ENCODE results near the gene ATG2A. TPM values are rescaled to one million over a fixed set of nuclear protein-coding genes. Genes with fewer than 3 reads are reported as not detected.
"Not testable (repeated sequence)": the region's sequence is repeated elsewhere in the genome, so short reads cannot be mapped to it uniquely, and the experiment has no call there.

Gene ATG2A
- total RNA-seq, 1 experiment from 2014 or later = 22.5 TPM

DNA sequence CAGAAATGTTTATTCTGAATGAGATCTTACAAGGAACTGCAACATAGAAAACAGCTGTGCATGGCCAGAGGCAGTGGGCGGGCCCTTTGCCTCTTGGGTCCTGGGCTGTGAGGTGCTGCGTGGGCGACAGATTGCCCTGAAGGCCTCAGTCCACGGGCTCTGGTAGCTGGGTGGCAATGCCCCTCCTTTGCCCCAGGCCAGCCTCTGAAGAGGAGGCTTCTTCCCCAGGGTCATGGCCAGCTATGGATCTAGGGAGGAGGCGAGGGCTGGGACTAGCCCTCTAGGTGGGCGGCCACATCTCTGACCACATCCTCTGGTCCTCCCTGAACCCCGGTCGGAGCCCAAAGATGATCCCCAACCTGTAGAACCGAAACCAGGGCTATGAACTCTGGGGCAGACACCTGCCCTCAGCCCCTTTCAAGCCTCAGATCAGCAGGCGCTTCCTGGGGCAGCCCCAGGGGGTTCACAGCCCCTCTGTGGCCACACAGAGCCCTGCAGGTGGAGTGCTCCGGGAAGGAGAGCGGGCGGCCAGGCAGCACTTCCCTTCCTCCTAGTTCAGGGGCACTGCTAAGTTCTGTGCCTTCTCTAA lies 65.9 kb downstream of the ATG2A start:
- DNase-seq (ENCODE audit: low read depth in 1 of 2, low spot score in 2 of 2) = peak in 1 of 2 experiments; percentile 45
- no peak overlapping the region for H3K4me3 ChIP-seq
- H3K27me3 ChIP-seq (replicated peaks) = no peaks in the 10 kb centered on the region
- no peak overlapping the region for H3K27ac ChIP-seq
- no peaks in the 10 kb centered on the region for H3K9me3 ChIP-seq (replicated peaks)
- peaks cover 33% of the 10 kb centered on the region for H3K36me3 ChIP-seq
- H3K4me1 ChIP-seq (replicated peaks) = peaks cover 54% of the 10 kb centered on the region

DNA sequence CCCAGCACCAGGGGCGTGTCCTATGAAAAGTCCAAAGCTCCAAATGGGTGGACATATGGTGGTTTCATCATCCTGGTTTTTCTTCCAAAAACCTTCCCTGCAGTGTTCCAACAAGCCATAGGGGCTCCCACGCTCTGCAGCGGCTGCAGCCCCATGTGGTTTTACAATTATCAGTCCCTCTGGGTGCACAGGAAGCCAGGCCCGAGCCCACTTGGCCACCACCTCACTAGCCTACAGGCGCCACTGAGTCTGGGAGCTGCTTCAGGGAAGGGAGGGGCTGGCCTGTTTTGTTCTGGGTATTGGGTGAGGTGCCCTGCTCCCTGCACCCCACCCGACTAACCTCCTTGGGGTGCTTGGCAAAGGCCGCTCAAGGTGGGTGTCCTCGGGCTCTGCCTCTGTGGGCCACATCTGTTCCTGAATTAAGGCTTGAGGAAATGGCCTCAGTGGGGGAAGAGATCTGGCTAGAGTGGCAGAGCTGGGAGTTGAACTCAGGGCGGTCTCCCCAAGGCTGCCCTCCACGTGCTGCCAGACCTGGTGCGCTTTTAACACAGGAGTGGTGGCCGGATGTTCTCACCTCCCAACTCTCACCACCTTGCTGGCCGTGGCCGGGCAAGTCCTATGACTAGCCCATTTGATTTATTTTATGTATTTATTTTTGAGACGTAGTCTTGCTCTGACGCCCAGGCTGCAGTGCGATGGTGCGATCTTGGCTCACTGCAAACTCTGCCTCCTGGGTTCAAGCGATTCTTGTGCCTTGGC lies 67.2 kb downstream of the ATG2A start:
- DNase-seq (ENCODE audit: low read depth in 1 of 2, low spot score in 2 of 2) = no peak
- H3K36me3 ChIP-seq = peaks cover 25% of the 10 kb centered on the region
- no peak overlapping the region for H3K4me3 ChIP-seq
- H3K27ac ChIP-seq = no peak overlapping the region
- peaks cover 42% of the 10 kb centered on the region for H3K4me1 ChIP-seq (replicated peaks)
- H3K9me3 ChIP-seq (replicated peaks) = no peaks in the 10 kb centered on the region
- H3K27me3 ChIP-seq (replicated peaks) = no peaks in the 10 kb centered on the region

DNA sequence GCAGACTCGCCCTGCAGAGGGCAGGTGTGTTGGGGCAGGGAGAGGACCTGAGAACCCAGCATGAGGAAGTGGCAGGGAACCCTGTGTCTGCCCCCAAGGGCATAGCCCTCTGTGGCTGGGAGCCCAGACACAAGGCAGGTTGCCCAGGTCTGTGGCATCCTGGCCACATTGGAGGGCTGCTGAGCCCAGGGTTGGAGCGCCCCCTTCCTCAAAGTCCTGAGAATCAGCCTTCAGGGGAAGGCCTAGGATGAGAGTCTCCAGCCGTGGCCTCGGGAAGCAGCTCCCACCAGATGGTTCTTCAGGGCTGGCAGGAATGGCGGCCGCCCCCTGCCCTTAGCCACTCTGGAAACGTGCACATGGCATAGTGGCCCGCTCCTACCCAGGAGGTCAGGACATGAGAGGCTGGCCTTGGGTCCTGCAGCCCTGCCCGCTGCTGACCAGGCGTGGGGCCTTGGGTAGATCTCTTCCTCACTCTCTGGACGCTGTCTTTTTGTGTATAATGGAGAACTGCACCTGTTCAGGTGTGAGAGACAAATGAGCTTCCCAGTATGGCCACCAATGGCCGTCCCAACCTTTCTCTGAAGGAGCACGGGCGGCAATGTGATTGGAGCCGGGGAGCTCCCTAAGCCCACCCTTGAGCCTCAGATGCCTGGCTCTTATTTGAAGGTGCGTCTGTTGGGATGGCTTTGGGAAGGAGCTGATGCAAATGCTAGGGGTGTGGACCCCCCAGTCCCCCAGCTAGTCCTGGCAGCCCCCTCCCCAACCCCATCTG lies 68.0 kb downstream of the ATG2A start:
- Histone ChIP-seq H3K27ac (no peak overlapping the region), H3K4me3 (no peak overlapping the region), H3K36me3 (peaks cover 17% of the 10 kb centered on the region), H3K4me1 (replicated peaks) (peaks cover 42% of the 10 kb centered on the region), H3K9me3 (replicated peaks) (no peaks in the 10 kb centered on the region), H3K27me3 (replicated peaks) (no peaks in the 10 kb centered on the region)
- DNase-seq (ENCODE audit: low read depth in 1 of 2, low spot score in 2 of 2) = no peak

DNA sequence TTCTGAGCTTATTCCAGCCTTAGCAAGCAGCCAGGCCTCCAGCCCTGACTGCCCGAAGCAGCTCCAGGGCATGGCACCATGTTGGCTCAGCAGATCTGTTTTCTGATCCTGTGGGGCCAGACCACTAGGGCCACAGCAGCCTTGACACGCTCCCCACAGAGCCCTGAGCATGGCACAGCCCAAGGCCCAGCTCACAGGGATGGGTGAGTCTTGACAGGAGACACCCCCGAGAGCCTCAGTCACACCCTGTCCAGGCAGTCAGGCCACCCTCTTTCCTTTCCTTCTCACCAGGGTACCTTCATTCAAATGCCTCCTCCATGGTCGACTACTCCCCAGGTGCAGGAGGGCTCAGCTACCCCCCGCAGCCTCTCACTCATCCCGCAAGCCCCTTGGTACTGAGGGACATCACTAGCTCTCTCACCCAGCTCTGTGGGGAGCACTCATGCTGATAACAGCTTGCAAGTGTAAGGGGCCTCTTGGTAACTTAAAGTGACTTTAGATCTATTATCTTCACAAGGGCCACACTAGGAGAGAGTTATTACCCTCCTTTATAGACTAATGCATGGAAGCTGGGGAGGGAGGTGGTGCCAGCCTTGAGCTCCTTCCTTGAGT lies 68.7 kb downstream of the ATG2A start:
- no peak overlapping the region for H3K4me3 ChIP-seq
- H3K27me3 ChIP-seq (replicated peaks) = no peaks in the 10 kb centered on the region
- no peaks in the 10 kb centered on the region for H3K9me3 ChIP-seq (replicated peaks)
- DNase-seq (ENCODE audit: low read depth in 1 of 2, low spot score in 2 of 2) = no peak
- no peak overlapping the region for H3K27ac ChIP-seq
- peaks cover 10% of the 10 kb centered on the region for H3K36me3 ChIP-seq
- peaks cover 38% of the 10 kb centered on the region for H3K4me1 ChIP-seq (replicated peaks)

DNA sequence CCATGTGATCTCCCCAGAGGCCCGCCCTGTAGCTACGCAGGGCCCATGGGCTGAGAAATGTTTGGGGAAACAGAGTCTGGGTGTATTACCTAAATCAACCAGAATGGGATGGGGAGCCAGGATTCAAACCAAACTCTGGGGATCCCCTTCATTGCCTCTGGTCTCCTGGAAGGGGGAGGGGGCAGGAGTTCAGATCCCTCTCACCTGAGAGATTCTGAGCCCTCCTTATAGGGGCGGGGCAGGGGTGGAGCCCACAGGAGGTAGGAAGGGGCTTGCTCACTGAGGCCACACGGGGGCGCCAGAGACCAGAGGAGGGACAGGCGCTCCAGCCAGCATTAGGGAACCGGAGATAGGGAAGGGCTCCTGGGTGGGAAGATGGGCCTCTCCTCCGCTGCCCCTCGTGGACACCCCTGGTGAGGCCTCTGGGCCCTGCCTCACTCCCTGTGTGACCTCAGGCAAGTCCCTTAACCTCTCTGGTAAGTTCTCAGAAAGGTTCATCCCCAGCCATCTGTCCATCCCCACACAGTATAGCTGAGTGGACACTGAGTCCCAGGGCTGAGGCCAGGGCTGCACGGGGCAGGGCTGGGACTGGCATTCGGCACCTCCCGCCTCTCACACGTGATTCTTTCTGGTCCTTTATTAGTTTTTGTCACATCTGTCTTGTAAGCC lies 69.9 kb downstream of the ATG2A start:
- no peak overlapping the region for H3K27ac ChIP-seq
- peak; percentile 95 to 99 for DNase-seq (ENCODE audit: low read depth in 1 of 2, low spot score in 2 of 2)

DNA sequence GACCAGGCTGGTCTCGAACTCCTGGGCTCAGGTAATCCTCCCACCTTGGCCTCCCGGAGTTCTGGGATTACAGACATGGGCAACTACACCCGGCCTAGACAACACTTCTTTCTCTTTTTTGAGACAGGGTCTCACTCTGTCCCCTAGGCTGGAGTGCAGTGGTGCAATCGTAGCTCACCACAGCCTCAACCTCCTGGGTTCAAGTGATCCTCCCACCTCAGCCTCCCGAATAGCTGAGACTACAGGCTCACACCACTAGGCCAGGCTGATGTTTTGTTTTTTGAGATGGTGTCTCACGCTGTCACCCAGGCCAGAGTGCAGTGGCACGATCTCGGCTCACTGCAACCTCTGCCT lies 71.3 kb downstream of the ATG2A start:
- H3K27me3 ChIP-seq (replicated peaks); H3K9me3 ChIP-seq (replicated peaks); H3K4me3 ChIP-seq; H3K36me3 ChIP-seq; DNase-seq (ENCODE audit: low read depth in 1 of 2, low spot score in 2 of 2); H3K27ac ChIP-seq: not testable (repeated sequence)
- H3K4me1 ChIP-seq (replicated peaks) = peaks cover 32% of the 10 kb centered on the region

More for the DNA sequence above, 69.9 kb downstream of the ATG2A start:
- H3K4me1 ChIP-seq (replicated peaks) = peaks cover 43% of the 10 kb centered on the region
- H3K9me3 ChIP-seq (replicated peaks) = no peaks in the 10 kb centered on the region
- H3K36me3 ChIP-seq = no peaks in the 10 kb centered on the region
- H3K4me3 ChIP-seq = no peak overlapping the region
- H3K27me3 ChIP-seq (replicated peaks) = no peaks in the 10 kb centered on the region

DNA sequence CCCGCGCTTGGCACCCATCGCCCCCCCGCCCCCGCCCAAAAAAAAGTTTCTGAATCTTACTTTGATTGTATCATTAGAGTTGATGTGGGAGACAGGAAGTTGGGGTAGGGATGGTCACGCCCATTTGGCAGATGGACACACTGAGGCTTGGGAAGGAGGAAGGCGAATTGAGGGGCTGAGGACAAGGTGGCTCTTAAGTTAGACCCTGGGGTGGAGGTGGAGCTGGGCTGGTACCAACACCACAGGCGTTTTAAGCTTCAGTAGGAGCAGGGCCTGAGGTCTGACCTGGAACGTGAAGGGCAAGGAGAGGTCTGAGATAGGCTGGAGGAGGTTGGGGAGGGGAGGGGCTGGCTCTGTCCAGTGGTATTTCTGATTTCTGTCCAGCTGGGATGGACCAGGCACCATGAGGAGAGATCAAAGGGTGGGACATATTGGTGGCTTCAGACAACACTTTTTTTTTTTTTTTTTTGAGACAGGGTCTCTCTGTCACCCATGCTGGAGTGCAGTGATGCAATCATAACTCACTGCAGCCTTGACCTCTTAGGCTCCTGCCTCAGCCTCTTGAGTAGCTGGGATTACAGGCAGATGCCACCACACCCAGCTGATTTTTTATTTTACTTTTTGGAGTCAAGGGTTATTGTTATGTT lies 71.8 kb downstream of the ATG2A start:
- H3K27ac ChIP-seq = no peak overlapping the region
- H3K36me3 ChIP-seq = no peaks in the 10 kb centered on the region
- no peak overlapping the region for H3K4me3 ChIP-seq
- peaks cover 30% of the 10 kb centered on the region for H3K4me1 ChIP-seq (replicated peaks)
- no peaks in the 10 kb centered on the region for H3K27me3 ChIP-seq (replicated peaks)
- no peaks in the 10 kb centered on the region for H3K9me3 ChIP-seq (replicated peaks)
- no peak for DNase-seq (ENCODE audit: low read depth in 1 of 2, low spot score in 2 of 2)

Other genes with a start within 250 kb of the ATG2A start
- gene NRXN2, start 194.0 kb downstream of the ATG2A start, total RNA-seq (2014; rRNA removed; shearing (Covaris generic)) = not detected in 2 replicates
- gene RASGRP2, start 173.1 kb downstream of the ATG2A start, total RNA-seq (2014; rRNA removed; shearing (Covaris generic)) = 0.08 and 3.1 TPM in 2 replicates
- 0.45 TPM in 1 of 2 replicates, not detected in the other for gene PYGM, start 157.2 kb downstream of the ATG2A start, total RNA-seq (2014; rRNA removed; shearing (Covaris generic))
- 154 and 170 TPM in 2 replicates for gene SF1, start 138.7 kb downstream of the ATG2A start, total RNA-seq (2014; rRNA removed; shearing (Covaris generic))
- 19.2 and 22.9 TPM in 2 replicates for gene MAP4K2, start 114.0 kb downstream of the ATG2A start, total RNA-seq (2014; rRNA removed; shearing (Covaris generic))
- gene MEN1, start 106.7 kb downstream of the ATG2A start, total RNA-seq (2014; rRNA removed; shearing (Covaris generic)) = 13.8 and 22.0 TPM in 2 replicates
- gene CDC42BPG, start 72.6 kb downstream of the ATG2A start, total RNA-seq (2014; rRNA removed; shearing (Covaris generic)) = 0.03 TPM in 1 of 2 replicates, not detected in the other
- gene EHD1, start 38.6 kb downstream of the ATG2A start, total RNA-seq (2014; rRNA removed; shearing (Covaris generic)) = 75.2 and 85.7 TPM in 2 replicates
- 20.6 and 30.6 TPM in 2 replicates for gene PPP2R5B, start 7.5 kb upstream of the ATG2A start, total RNA-seq (2014; rRNA removed; shearing (Covaris generic))
- not detected in 2 replicates for gene GPHA2, start 18.7 kb upstream of the ATG2A start, total RNA-seq (2014; rRNA removed; shearing (Covaris generic))
- gene MAJIN, start 54.9 kb upstream of the ATG2A start, total RNA-seq (2014; rRNA removed; shearing (Covaris generic)) = not detected in 2 replicates
- gene BATF2, start 79.8 kb upstream of the ATG2A start, total RNA-seq (2014; rRNA removed; shearing (Covaris generic)) = not detected in 2 replicates
- 155 and 222 TPM in 2 replicates for gene ARL2, start 97.0 kb upstream of the ATG2A start, total RNA-seq (2014; rRNA removed; shearing (Covaris generic))
- 35.3 and 36.9 TPM in 2 replicates for gene SNX15, start 110.2 kb upstream of the ATG2A start, total RNA-seq (2014; rRNA removed; shearing (Covaris generic))
- gene SAC3D1, start 124.0 kb upstream of the ATG2A start, total RNA-seq (2014; rRNA removed; shearing (Covaris generic)) = 35.8 and 69.9 TPM in 2 replicates
- gene NAALADL1, start 141.3 kb upstream of the ATG2A start, total RNA-seq (2014; rRNA removed; shearing (Covaris generic)) = not detected in 2 replicates
- gene CDCA5, start 166.8 kb upstream of the ATG2A start, total RNA-seq (2014; rRNA removed; shearing (Covaris generic)) = 90.2 and 124 TPM in 2 replicates
- 63.7 and 91.9 TPM in 2 replicates for gene ZFPL1, start 167.0 kb upstream of the ATG2A start, total RNA-seq (2014; rRNA removed; shearing (Covaris generic))
- gene VPS51, start 179.0 kb upstream of the ATG2A start, total RNA-seq (2014; rRNA removed; shearing (Covaris generic)) = 387 and 508 TPM in 2 replicates
- gene TM7SF2, start 194.7 kb upstream of the ATG2A start, total RNA-seq (2014; rRNA removed; shearing (Covaris generic)) = 1.5 and 2.4 TPM in 2 replicates
- gene ZNHIT2, start 200.5 kb upstream of the ATG2A start, total RNA-seq (2014; rRNA removed; shearing (Covaris generic)) = 22.8 and 42.1 TPM in 2 replicates
- 672 and 1,078 TPM in 2 replicates for gene FAU, start 204.9 kb upstream of the ATG2A start, total RNA-seq (2014; rRNA removed; shearing (Covaris generic))
- 113 and 138 TPM in 2 replicates for gene MRPL49, start 205.1 kb upstream of the ATG2A start, total RNA-seq (2014; rRNA removed; shearing (Covaris generic))
- gene SYVN1, start 217.3 kb upstream of the ATG2A start, total RNA-seq (2014; rRNA removed; shearing (Covaris generic)) = 15.6 and 20.2 TPM in 2 replicates

All from SJSA1 (cell line).